Measurements from ENCODE around the gene DMXL1.
"Not testable (repeated sequence)": the region's sequence is repeated elsewhere in the genome, so short reads cannot be mapped to it uniquely, and the experiment has no call there.

The DMXL1 gene

DNA sequence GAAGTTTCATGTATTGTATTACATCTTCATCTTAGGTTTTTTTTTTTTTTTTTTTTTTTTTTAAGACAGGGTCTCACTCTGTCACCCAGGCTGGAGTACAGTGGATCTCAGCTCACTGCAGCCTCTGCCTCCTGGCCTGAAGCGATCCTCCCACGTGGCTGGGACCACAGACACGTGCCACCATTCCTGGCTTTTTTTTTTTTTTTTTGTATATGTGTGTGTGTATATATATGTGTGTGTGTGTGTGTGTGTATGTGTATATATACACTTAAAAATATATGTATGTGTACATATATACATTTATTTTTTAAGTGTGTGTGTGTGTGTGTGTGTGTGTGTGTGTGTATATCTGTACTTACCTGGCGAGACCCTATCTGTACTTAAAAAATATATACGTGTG lies 6.6 kb downstream of the DMXL1 start:
- TF ChIP-seq GATA1 (IDR thresholded peaks at IDR 0.05; ENCODE audit: low read depth, low read length) (no peak), POLR2A (IDR thresholded peaks at IDR 0.05; ENCODE audit: low read length) (no peak)
- DNase-seq = no peak

DNA sequence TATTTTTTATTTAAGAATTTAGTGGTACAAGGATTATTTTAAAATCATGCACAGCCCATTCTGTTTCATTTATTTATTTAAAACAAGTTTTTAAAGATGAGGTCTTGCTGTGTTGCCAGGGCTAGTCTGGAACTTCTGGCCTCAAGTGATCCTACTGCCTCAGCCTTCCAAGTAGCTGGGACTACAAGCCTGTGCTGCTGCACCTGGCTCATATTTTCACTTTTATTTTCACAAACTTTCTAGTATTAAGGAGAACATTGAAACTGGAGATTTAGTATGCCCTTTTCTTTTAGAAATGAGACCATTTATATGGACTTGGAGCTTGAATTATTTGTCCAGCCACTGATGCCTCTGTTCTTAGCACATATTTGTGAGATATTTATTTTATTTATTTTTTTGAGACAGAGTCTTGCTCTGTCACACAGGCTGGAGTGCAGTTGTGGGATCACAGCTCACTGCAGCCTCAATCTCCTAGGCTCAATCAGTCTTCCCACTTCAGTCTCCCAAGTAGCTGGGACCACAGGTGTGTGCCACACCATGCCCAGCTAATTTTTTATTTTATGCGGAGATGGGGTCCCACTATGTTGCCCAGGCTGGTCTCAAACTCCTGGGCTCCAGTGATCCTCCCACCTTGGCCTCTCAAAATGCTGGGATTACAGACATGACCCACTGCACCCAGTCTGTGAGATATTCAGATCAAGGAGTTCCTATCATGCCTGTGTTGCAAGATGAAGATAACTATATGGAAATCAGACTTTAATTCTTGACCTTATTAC lies 7.4 kb downstream of the DMXL1 start:
- DNase-seq = peak; percentile 2 to 19
- TF ChIP-seq POLR2A (IDR thresholded peaks at IDR 0.05; ENCODE audit: low read length) = no peak
- TF ChIP-seq GATA1 (IDR thresholded peaks at IDR 0.05; ENCODE audit: low read depth, low read length) = no peak

DNA sequence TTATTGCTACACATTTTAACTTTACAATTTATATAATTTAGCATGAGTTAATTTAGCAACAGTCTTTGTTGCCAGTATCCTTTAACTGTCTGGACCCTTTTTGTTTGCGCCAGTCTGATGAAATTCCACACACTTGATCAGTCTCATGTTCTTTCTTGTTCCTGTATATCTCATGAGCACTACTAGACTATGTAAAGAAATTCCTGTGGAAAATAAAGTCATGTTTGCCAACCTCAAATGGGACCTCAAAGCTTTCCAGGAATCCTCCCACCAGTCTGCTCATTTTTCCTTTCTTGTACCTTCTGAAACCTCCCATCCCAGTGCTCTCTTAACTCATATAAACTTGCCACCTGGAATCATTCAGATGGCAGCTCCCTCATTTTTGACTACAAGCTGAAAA lies 8.0 kb downstream of the DMXL1 start:
- TF ChIP-seq GATA1 (IDR thresholded peaks at IDR 0.05; ENCODE audit: low read depth, low read length) (no peak), POLR2A (IDR thresholded peaks at IDR 0.05; ENCODE audit: low read length) (no peak)
- no peak for DNase-seq

DNA sequence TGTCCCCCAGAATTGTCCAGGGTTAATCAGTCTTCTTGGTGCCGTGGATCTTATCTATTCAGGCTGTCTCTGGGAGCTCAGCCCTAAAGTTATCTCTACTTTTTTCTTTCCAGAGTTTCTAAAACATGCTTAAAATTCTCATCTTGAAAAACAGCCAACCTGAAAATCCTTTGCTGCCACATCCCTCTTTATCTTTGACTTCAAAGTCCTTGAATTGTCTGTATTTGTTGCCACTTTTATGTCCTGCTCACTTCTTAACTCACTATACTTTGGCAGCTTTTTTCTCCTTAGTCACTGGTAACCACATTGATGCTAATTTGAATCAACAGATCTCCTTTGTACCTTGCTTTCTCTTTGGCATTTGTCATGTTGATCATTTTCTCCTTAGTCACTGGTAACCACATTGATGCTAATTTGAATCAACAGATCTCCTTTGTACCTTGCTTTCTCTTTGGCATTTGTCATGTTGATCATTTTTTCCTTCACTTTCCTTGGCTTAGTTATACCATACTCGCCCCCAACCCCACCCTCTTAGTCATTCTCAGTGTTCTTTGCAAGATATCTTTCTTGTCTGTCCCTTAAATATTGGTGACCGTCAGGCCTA lies 8.5 kb downstream of the DMXL1 start:
- DNase-seq = peak; percentile 71 to 72
- no peak for TF ChIP-seq GATA1 (IDR thresholded peaks at IDR 0.05; ENCODE audit: low read depth, low read length)
- TF ChIP-seq POLR2A (IDR thresholded peaks at IDR 0.05; ENCODE audit: low read length) = no peak

DNA sequence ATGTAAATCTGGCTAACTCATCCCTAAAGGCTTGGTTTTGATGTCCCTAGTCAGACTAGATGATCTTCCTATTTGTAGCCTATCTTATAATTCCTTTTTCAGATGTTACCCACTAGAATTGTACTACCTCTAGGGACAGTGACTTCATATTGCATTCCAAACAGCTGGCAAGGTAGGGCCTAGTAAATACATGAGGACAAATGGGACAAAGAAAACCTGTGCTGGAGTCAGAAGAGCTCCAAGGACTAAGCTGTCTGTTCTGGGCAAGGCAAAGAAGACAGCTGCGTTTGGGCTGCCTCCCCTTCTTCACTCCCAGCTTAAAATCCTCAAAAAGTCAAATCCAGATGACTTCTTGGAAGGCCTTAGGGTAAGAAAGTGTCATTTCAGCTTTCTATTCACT lies 10.0 kb downstream of the DMXL1 start:
- no peak for TF ChIP-seq GATA1 (IDR thresholded peaks at IDR 0.05; ENCODE audit: low read depth, low read length)
- TF ChIP-seq POLR2A (IDR thresholded peaks at IDR 0.05; ENCODE audit: low read length) = no peak
- no peak for DNase-seq

DNA sequence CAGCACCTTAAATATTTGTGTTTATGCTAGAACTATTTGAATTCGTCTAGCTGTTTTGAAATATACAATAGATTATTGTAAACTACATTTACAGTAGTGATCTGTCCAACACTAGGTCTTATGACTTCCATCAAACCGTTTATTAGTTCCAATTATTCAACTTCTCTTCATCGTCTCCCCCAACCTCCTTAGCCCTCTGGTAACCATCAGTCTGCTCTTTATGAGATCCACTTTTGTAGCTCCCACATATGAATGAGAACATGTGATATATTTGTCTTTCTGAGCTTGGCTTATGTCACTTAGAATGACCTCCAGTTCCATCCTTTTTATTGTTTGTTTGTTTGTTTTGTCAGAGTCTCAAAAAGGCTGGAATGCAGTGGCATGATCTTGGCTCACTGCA lies 11.8 kb downstream of the DMXL1 start:
- no peak for DNase-seq
- TF ChIP-seq GATA1 (IDR thresholded peaks at IDR 0.05; ENCODE audit: low read depth, low read length) = no peak
- TF ChIP-seq POLR2A (IDR thresholded peaks at IDR 0.05; ENCODE audit: low read length) = no peak

DNA sequence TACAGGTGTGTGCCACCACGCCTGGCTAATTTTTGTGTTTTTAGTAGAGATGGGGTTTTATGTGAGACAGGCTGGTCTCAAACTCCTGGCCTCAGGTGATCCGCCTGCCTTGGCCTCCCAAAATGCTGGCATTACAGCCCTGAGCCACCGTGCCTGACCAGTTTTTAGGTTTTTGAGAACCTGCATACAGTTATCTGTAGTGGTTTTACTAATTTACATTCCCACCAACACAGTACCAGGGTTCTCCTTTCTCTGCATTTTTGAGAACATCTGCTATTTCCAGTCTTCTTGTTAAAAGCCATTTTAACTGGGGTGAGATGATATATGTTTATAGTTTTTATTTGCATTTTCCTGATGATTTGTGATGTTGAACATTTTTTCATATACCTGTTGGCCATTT lies 12.8 kb downstream of the DMXL1 start:
- TF ChIP-seq POLR2A (IDR thresholded peaks at IDR 0.05; ENCODE audit: low read length) (no peak), GATA1 (IDR thresholded peaks at IDR 0.05; ENCODE audit: low read depth, low read length) (no peak)
- no peak for DNase-seq

DNA sequence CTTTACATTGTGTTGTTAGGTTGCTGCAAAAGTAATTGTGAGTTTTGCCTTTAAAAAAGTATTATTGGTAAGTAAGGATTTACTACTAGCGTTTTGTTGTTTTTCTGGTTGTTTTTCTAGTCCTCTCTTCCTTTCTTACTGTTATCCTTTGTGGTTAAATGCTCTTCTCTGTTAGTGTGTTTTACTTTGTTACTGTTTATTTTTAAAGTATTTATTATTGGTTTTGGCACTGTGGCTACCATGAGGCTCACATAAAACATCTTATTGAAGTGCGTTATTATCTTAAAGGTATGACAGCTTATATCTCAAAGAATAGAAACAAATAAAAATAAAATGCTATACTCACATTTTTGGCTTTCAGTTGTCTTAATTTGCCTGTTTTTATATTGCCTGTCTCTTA lies 17.6 kb downstream of the DMXL1 start:
- TF ChIP-seq GATA1 (IDR thresholded peaks at IDR 0.05; ENCODE audit: low read depth, low read length) (no peak), POLR2A (IDR thresholded peaks at IDR 0.05; ENCODE audit: low read length) (no peak)
- no peak for DNase-seq

DNA sequence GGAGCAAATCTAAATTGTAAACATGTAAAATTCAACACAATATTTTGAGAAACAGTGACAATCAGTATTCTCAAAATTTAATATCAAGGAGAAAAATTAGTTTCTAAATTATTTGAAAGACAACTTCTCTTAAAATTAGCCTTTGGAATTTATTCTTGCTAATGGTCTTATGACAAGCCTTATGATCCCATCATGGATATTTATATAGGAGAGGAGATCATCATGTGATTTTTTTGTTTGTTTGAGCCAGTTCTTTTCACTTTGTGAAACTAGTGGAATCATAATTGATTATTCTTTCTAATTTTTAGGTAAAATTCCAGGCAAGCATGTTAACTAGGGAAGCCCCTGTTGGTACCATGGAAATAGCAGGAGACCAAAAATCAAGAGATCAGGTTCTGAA lies 24.7 kb downstream of the DMXL1 start:
- no peak for DNase-seq
- no peak for TF ChIP-seq GATA1 (IDR thresholded peaks at IDR 0.05; ENCODE audit: low read depth, low read length)
- TF ChIP-seq POLR2A (IDR thresholded peaks at IDR 0.05; ENCODE audit: low read length) = no peak

DNA sequence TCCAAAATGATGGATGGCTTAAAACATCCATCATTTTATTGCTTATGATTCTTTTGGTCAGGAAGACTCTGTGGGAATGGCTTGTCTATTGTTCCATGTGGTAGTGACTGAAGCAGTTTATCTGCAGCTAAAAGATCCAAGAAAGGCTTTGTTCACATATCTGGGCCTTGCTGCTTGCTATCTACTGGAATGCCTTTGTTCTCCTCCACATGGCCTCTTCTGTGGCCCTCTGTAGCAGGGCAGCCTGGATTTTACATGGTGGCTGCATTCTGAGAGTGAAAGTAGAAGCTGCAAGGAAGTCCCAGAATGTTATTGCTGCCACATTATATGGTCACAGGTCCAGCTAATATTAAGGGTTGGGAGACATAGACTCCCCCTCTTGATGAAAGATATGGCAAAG lies 35.1 kb downstream of the DMXL1 start:
- DNase-seq = peak in 1 of 2 experiments; percentile 3
- TF ChIP-seq GATA1 (IDR thresholded peaks at IDR 0.05; ENCODE audit: low read depth, low read length) (no peak), POLR2A (IDR thresholded peaks at IDR 0.05; ENCODE audit: low read length) (no peak)

DNA sequence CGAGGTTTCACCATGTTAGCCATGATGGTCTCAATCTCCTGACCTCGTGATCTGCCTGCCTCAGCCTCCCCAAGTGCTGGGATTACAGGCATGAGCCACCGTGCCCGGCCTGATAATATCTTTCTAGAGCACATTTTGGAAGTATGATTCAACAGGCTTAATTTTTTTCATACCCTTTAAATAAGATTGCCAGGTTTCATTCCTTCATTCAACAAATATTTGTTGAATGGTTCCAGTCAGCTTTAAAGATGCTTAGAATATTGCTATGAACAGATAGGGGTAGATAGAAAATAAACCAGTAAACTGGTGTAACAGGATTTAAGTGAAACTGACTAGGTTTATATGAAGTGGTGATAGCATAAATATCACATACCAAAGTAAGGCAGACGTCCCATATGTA lies 41.3 kb downstream of the DMXL1 start:
- TF ChIP-seq POLR2A (IDR thresholded peaks at IDR 0.05; ENCODE audit: low read length) = no peak
- no peak for TF ChIP-seq GATA1 (IDR thresholded peaks at IDR 0.05; ENCODE audit: low read depth, low read length)
- no peak for DNase-seq

DNA sequence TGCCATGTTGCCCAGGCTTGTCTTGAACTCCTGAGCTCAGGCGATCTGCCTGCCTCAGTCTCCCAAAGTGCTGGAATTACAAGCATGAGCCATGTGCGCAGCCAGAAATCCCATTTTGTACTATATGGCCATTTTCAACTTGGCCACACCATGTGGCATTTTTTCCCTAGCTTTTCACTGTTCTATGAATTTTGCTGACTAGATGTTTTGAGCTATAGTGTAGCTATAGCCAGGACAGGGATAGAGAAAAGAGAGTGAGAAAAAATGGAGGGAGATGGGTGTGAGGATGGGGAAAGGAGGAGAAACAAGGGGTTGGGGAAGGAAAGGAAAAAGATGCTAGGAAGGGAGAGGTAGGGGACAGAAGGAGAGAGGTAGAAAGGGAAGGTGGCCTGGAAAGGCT lies 46.4 kb downstream of the DMXL1 start:
- DNase-seq = no peak
- TF ChIP-seq GATA1 (IDR thresholded peaks at IDR 0.05; ENCODE audit: low read depth, low read length) = no peak
- TF ChIP-seq POLR2A (IDR thresholded peaks at IDR 0.05; ENCODE audit: low read length) = no peak

DNA sequence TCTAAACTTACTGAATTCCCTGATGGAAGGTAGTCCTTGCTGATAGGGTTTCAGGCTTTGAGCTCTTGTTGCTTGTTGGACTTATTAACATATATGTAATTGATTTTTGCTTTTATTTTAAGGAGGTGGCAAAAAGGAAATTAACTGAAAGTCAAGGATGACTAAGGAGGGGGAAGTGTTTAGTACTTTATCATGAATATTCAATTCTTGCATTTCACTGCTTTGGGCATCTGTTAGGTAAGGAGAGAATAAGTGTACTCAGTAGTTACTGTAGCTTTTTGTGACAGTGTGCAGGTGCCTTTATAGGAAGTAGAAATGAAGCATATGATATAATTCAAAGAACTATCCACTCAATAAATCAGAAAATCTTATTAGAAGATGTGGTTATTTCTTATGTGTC lies 47.1 kb downstream of the DMXL1 start:
- no peak for TF ChIP-seq POLR2A (IDR thresholded peaks at IDR 0.05; ENCODE audit: low read length)
- TF ChIP-seq GATA1 (IDR thresholded peaks at IDR 0.05; ENCODE audit: low read depth, low read length) = no peak
- DNase-seq = no peak

DNA sequence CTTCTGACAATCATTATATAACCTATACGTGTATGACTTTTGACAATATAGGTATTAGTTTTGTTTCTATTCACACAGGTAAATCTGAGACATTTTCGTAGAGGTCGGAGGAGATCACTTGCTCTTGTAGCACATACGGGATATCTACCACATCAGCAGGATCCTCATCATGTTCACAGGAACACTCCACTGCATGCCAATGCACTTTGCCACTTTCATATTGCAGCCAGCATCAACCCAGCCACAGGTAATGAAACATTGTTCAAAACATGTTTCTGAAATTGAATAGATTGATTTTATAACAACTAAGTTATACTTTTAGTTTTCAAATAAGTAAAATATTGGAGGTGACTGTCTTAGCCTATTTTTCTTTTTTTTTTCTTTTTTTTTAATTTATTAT lies 50.0 kb downstream of the DMXL1 start:
- DNase-seq = no peak
- no peak for TF ChIP-seq POLR2A (IDR thresholded peaks at IDR 0.05; ENCODE audit: low read length)
- no peak for TF ChIP-seq GATA1 (IDR thresholded peaks at IDR 0.05; ENCODE audit: low read depth, low read length)

DNA sequence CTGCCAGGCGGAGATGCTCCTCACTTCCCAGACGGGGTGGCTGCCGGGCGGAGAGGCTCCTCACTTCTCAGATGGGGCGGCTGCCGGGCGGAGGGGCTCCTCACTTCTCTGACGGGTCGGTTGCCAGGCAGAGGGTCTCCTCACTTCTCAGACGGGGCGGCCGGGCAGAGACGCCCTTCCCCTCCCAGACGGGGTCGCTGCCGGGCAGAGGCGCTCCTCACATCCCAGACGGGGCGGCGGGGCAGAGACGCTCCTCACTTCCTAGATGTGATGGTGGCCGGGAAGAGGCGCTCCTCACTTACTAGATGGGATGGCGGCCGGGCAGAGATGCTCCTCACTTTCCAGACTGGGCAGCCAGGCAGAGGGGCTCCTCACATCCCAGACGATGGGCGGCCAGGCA lies 51.6 kb downstream of the DMXL1 start:
- DNase-seq = not testable (repeated sequence)

Data from erythroblast (primary cell).